Measurements from ENCODE around the gene ERG. TPM values are rescaled to one million over a fixed set of nuclear protein-coding genes. Genes with fewer than 3 reads are reported as not detected.

ERG gene
- total RNA-seq, 3 donors from 2014 or later (not counting 1 experiment from before 2014, with no cell fraction given) = 0.36 to 0.58 TPM; not detected in 1

DNA sequence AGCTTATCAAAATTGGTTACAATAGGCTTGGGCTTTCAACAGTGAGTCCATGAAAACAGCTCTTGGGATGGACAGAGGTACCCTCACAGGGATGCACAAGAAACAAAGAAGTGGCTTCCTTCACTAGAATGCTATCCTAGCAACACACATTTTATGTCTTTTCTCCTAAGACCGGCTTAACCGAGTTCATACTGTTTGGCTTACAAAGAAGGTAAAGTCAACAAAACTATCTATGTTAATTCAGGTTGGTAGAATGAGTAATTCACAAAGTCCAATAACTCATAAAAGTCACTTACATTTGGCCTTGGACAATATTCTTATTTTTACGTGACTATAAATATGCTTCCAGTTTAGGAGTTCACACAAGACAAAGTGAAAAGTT, 9.0 kb downstream of the ERG start:
- no peaks in the 10 kb centered on the region for H3K9me3 Mint-ChIP-seq
- no peaks in the 10 kb centered on the region for H3K9me3 ChIP-seq (ENCODE audit: control insufficient read depth, insufficient read depth, low read length)
- H3K4me1 Mint-ChIP-seq = peaks cover 0 to 6% of the 10 kb centered on the region in 2 donors
- no peaks in the 10 kb centered on the region for H3K36me3 ChIP-seq (ENCODE audit: control insufficient read depth, insufficient read depth, low read length)
- no peak overlapping the region for H3K4me3 ChIP-seq (ENCODE audit: low read length)
- H3K27ac Mint-ChIP-seq = no peak overlapping the region
- H3K27me3 ChIP-seq (ENCODE audit: control insufficient read depth, insufficient read depth, low read length) = no peaks in the 10 kb centered on the region
- H3K4me3 Mint-ChIP-seq = no peak overlapping the region
- ATAC-seq (no peak), DNase-seq (no peak)
- intact Hi-C loops (cut with micrococcal nuclease) = no loop called here
- peaks cover 7% of the 10 kb centered on the region for H3K4me1 ChIP-seq (ENCODE audit: control insufficient read depth, insufficient read depth, low read length)
- H3K27ac ChIP-seq (ENCODE audit: low read length) = no peak overlapping the region
- no peaks in the 10 kb centered on the region for H3K36me3 Mint-ChIP-seq
- H3K27me3 Mint-ChIP-seq (ENCODE audit: low read depth in 2 of 2) = peaks cover 9 to 50% of the 10 kb centered on the region in 2 donors
- TF ChIP-seq, protein P1, sequence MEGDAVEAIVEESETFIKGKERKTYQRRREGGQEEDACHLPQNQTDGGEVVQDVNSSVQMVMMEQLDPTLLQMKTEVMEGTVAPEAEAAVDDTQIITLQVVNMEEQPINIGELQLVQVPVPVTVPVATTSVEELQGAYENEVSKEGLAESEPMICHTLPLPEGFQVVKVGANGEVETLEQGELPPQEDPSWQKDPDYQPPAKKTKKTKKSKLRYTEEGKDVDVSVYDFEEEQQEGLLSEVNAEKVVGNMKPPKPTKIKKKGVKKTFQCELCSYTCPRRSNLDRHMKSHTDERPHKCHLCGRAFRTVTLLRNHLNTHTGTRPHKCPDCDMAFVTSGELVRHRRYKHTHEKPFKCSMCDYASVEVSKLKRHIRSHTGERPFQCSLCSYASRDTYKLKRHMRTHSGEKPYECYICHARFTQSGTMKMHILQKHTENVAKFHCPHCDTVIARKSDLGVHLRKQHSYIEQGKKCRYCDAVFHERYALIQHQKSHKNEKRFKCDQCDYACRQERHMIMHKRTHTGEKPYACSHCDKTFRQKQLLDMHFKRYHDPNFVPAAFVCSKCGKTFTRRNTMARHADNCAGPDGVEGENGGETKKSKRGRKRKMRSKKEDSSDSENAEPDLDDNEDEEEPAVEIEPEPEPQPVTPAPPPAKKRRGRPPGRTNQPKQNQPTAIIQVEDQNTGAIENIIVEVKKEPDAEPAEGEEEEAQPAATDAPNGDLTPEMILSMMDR (IDR thresholded peaks at IDR 0.05) = no peak
- WGBS (ENCODE audit: insufficient coverage) = 100% methylated on average over 1 of the region's 3 CpGs

DNA sequence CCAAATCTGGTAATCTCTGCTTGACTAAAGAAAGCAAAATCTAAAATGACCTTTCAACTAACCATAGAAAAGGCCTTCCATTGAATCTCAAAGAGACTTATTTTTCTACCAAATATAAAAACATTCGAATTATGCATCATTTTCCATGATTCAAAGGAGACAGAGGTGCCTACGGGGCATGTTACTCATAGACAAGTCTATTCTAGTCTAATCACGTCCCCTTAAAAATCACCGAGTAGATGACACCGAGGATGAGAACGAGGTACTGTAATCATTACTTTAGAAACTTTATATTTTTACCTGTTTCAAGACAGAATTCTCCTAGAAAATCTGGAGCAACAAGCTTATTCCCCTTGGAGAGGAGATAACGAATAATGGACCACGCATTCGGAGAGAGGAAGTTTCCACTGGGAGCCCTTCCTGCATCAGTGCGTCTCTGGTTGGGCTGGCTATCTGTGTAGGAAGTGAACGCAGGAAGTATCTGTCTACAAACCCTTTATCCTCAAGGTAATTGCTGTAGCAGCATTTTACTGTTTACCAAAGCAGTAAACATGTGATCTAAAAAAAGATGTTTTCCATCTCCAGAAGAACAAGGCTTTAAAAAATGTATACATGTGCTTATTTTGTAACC, 9.5 kb downstream of the ERG start:
- H3K9me3 Mint-ChIP-seq = no peaks in the 10 kb centered on the region
- H3K27me3 ChIP-seq (ENCODE audit: control insufficient read depth, insufficient read depth, low read length) = no peaks in the 10 kb centered on the region
- H3K9me3 ChIP-seq (ENCODE audit: control insufficient read depth, insufficient read depth, low read length) = no peaks in the 10 kb centered on the region
- TF ChIP-seq, protein P1 (IDR thresholded peaks at IDR 0.05) = no peak
- ATAC-seq (no peak), DNase-seq (no peak)
- H3K4me3 ChIP-seq (ENCODE audit: low read length) = no peak overlapping the region
- H3K4me1 Mint-ChIP-seq = peaks cover 0 to 4% of the 10 kb centered on the region in 2 donors
- H3K36me3 ChIP-seq (ENCODE audit: control insufficient read depth, insufficient read depth, low read length) = no peaks in the 10 kb centered on the region
- H3K4me3 Mint-ChIP-seq = no peak overlapping the region
- H3K27ac ChIP-seq (ENCODE audit: low read length) = no peak overlapping the region
- peaks cover 8 to 50% of the 10 kb centered on the region in 2 donors for H3K27me3 Mint-ChIP-seq (ENCODE audit: low read depth in 2 of 2)
- peaks cover 3% of the 10 kb centered on the region for H3K4me1 ChIP-seq (ENCODE audit: control insufficient read depth, insufficient read depth, low read length)
- H3K27ac Mint-ChIP-seq = no peak overlapping the region
- H3K36me3 Mint-ChIP-seq = no peaks in the 10 kb centered on the region
- 41% methylated on average over 11 of the region's 11 CpGs for WGBS (ENCODE audit: insufficient coverage)
- intact Hi-C loops (cut with micrococcal nuclease) = no loop called here

DNA sequence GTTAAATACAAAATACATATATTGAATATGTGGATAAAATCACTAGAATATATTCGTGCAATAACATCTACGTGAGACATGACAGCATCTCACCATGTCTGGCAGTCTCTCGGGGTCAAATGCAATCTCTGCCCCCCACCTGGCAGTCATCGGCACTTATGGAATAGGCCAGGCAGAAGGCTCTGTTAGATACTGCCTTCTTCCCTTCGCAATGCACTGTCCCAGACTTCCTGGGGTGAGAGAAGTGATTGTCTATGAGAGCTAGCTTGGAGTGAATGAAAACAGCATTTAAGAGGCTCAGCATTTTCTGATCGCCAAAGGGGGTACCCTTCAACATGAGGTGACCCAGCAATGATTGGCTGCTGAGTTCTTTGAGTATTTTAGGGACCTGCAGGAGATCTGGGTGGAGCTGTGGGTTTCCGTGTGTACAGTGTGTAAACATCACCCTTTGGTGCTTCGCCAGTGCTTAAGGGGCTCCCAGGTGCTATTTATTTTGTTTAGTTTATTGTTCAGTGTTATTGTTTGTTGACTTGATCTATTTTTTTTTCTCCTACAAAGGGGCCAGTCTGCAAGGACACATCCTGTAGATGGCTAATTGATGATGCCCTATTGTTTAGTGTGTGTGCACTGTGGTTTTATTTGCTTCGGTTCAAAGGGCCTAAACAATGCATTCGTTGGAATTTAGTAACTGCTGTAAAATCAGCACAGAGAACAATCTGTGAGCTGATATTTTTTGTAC, 10.2 kb downstream of the ERG start:
- H3K4me3 ChIP-seq (ENCODE audit: low read length) = no peak overlapping the region
- intact Hi-C loops (cut with micrococcal nuclease) = no loop called here
- no peaks in the 10 kb centered on the region for H3K4me1 ChIP-seq (ENCODE audit: control insufficient read depth, insufficient read depth, low read length)
- no peaks in the 10 kb centered on the region for H3K36me3 Mint-ChIP-seq
- no peak overlapping the region for H3K27ac ChIP-seq (ENCODE audit: low read length)
- no peaks in the 10 kb centered on the region for H3K4me1 Mint-ChIP-seq
- H3K27me3 ChIP-seq (ENCODE audit: control insufficient read depth, insufficient read depth, low read length) = no peaks in the 10 kb centered on the region
- no peak overlapping the region for H3K27ac Mint-ChIP-seq
- ATAC-seq (peak in 1 of 3 donors; percentile 30), DNase-seq (no peak)
- TF ChIP-seq, protein P1 (IDR thresholded peaks at IDR 0.05) = no peak
- H3K36me3 ChIP-seq (ENCODE audit: control insufficient read depth, insufficient read depth, low read length) = no peaks in the 10 kb centered on the region
- H3K9me3 ChIP-seq (ENCODE audit: control insufficient read depth, insufficient read depth, low read length) = no peaks in the 10 kb centered on the region
- WGBS (ENCODE audit: insufficient coverage) = 54% methylated on average over 10 of the region's 10 CpGs
- peaks cover 5 to 50% of the 10 kb centered on the region in 2 donors for H3K27me3 Mint-ChIP-seq (ENCODE audit: low read depth in 2 of 2)
- H3K9me3 Mint-ChIP-seq = no peaks in the 10 kb centered on the region
- no peak overlapping the region for H3K4me3 Mint-ChIP-seq

All from natural killer cell (primary cell).